Tibial nerve (tissue), 4 donors: Measurements from ENCODE around the gene JPH4. TPM values are rescaled to one million over a fixed set of nuclear protein-coding genes. Genes with fewer than 3 reads are reported as not detected.

Experiments used
- DNase-seq, 2 donors: peaks; one replicate each; pipeline ENCODE4 v3.0.0-alpha.2; 2019; ENCODE audit warnings: low spot score in 2 of 2
- H3K27ac ChIP-seq, 4 donors: fragments of 200-600 bp; sonication (generic) in 3 of 4; one replicate each; pipeline ENCODE4 v1.5.1; 2017 to 2019; ENCODE audit warnings: mild to moderate bottlenecking in 1 of 4
- H3K27me3 ChIP-seq, 2 donors: fragments of 200-600 bp; sonication (generic) in 1 of 2; one replicate each; pipeline versions ENCODE4 v1.5.1 to v1.6.0; 2017 to 2019
- H3K36me3 ChIP-seq, 3 donors: fragments of 200-600 bp; sonication (generic); one replicate each; pipeline ENCODE4 v1.5.1; 2018 to 2019
- H3K4me1 ChIP-seq, 4 donors: fragments of 200-600 bp; sonication (generic) in 3 of 4; one replicate each; pipeline ENCODE4 v1.5.1; 2017 to 2019
- H3K4me3 ChIP-seq, 4 donors: fragments of 200-600 bp; sonication (generic) in 3 of 4; one replicate each; pipeline ENCODE4 v1.5.1; 2017 to 2019; ENCODE audit warnings: mild to moderate bottlenecking in 1 of 4, moderate library complexity in 1 of 4
- H3K9me3 ChIP-seq, 4 donors: fragments of 200-600 bp; sonication (generic) in 3 of 4; one replicate each; pipeline ENCODE4 v1.5.1; 2017 to 2019
- EP300 ChIP-seq, 2 donors: sonication (generic); formaldehyde crosslinking; IDR thresholded peaks; one replicate each; pipeline ENCODE4 v1.6.1; 2017; ENCODE audit warnings: antibody characterized with exemption in 2 of 2, mild to moderate bottlenecking in 1 of 2
- POLR2A ChIP-seq, 2 donors: fragments of 450-650 bp; IDR thresholded peaks; one replicate each; pipeline ENCODE4 v1.6.1; 2017; ENCODE audit warnings: antibody characterized with exemption in 2 of 2, mild to moderate bottlenecking in 2 of 2, moderate library complexity in 2 of 2
- WGBS, 2 donors: methylation state at CpG; one replicate each; pipeline ENCODE4 v1.1.5; 2018; 5-methylcytosine and 5-hydroxymethylcytosine counted together
- total RNA-seq, 4 donors: library from RNA; depleted of rRNA; stranded (reverse); fragments of >200 nt; gene quantifications; one replicate each; pipeline ENCODE4 v1.1.0, GENCODE V29; 2016
- TF ChIP-seq, protein P1 (sequence below), 5 experiments: fragments of 200-600 bp in 3 of 5; fragments of 450-650 bp in 2 of 5; sonication (generic) in 3 of 5; IDR thresholded peaks; one replicate each; pipeline ENCODE4 v1.5.1; 2016 to 2019; ENCODE audit warnings: antibody characterized with exemption in 5 of 5, mild to moderate bottlenecking in 3 of 5, moderate library complexity in 2 of 5

JPH4 gene
- total RNA-seq, 4 donors from 2014 or later: 1.2 to 2.9 (median 2.2) TPM

- H3K27ac ChIP-seq: no peak overlapping the region
- 75 to 85% methylated on average over 4 of the region's 4 CpGs for WGBS, 2 donors
- no peak overlapping the region for H3K4me3 ChIP-seq
- H3K4me1 ChIP-seq: no peaks in the 10 kb centered on the region
- H3K36me3 ChIP-seq: no peaks in the 10 kb centered on the region
- H3K9me3 ChIP-seq: peaks cover 0 to 14% (median 0%) of the 10 kb centered on the region in 4 donors
- no peak for DNase-seq
- TF ChIP-seq, protein P1, sequence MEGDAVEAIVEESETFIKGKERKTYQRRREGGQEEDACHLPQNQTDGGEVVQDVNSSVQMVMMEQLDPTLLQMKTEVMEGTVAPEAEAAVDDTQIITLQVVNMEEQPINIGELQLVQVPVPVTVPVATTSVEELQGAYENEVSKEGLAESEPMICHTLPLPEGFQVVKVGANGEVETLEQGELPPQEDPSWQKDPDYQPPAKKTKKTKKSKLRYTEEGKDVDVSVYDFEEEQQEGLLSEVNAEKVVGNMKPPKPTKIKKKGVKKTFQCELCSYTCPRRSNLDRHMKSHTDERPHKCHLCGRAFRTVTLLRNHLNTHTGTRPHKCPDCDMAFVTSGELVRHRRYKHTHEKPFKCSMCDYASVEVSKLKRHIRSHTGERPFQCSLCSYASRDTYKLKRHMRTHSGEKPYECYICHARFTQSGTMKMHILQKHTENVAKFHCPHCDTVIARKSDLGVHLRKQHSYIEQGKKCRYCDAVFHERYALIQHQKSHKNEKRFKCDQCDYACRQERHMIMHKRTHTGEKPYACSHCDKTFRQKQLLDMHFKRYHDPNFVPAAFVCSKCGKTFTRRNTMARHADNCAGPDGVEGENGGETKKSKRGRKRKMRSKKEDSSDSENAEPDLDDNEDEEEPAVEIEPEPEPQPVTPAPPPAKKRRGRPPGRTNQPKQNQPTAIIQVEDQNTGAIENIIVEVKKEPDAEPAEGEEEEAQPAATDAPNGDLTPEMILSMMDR (IDR thresholded peaks at IDR 0.05): no peak
- no peak for TF ChIP-seq EP300 (IDR thresholded peaks at IDR 0.05)
- no peak for TF ChIP-seq POLR2A (IDR thresholded peaks at IDR 0.05)
- H3K27me3 ChIP-seq: no peaks in the 10 kb centered on the region
Measured at GRCh38 chr14:23622990-23623389, 44.4 kb upstream of the JPH4 start.

GRCh38 chr14:23621932-23622730 lies 43.5 kb upstream of the JPH4 start:
- H3K9me3 ChIP-seq: peaks cover 0 to 14% (median 0%) of the 10 kb centered on the region in 4 donors
- H3K36me3 ChIP-seq: no peaks in the 10 kb centered on the region
- H3K27me3 ChIP-seq: no peaks in the 10 kb centered on the region
- H3K27ac ChIP-seq: no peak overlapping the region
- no peaks in the 10 kb centered on the region for H3K4me1 ChIP-seq
- 78 to 79% methylated on average over 4 of the region's 4 CpGs for WGBS, 2 donors
- TF ChIP-seq EP300 (IDR thresholded peaks at IDR 0.05) (no peak), POLR2A (IDR thresholded peaks at IDR 0.05) (no peak)
- TF ChIP-seq, protein P1 (IDR thresholded peaks at IDR 0.05): no peak
- DNase-seq: no peak
- H3K4me3 ChIP-seq: no peak overlapping the region

DNA sequence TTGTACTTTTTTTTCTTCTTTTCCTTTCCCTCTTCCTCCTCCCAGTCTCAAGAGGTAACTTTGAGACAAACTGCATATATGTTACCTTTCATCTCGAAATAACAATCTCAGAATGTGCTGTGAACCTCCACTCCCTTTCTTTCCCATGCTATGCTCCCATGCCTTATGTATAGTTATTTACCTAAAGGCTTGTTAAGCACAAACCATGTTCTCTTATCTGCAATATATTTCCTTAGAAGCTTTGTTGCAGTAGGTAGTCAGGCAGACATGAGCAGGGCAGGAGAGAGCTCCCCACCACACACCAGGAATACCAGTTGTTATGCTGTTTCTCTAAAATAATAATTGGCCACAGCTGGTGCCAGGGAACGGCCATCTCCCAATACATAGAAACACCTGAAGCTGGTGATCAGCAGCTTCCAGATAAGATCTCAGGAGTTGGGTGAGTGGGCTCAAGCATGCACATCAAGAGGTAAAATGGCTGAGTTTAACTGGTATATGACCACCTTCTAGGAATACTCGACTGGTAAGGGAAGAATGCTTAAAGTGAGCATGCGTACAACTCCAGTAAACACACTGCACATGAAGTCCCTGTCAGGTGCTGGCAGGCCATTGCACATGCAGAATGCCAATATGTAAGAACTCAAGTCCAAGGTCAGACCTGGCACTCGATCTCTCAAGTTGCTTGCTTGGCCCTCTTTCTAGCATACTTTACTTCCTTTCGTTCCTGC lies 42.8 kb upstream of the JPH4 start:
- peaks cover 0 to 14% (median 0%) of the 10 kb centered on the region in 4 donors for H3K9me3 ChIP-seq
- 57 to 69% methylated on average over 6 of the region's 6 CpGs for WGBS, 2 donors
- no peak for DNase-seq
- TF ChIP-seq EP300 (IDR thresholded peaks at IDR 0.05) (no peak), POLR2A (IDR thresholded peaks at IDR 0.05) (no peak)
- TF ChIP-seq, protein P1 (IDR thresholded peaks at IDR 0.05): no peak
- no peak overlapping the region for H3K27ac ChIP-seq
- H3K27me3 ChIP-seq: no peaks in the 10 kb centered on the region
- H3K36me3 ChIP-seq: no peaks in the 10 kb centered on the region
- no peak overlapping the region for H3K4me3 ChIP-seq
- H3K4me1 ChIP-seq: no peaks in the 10 kb centered on the region

DNA sequence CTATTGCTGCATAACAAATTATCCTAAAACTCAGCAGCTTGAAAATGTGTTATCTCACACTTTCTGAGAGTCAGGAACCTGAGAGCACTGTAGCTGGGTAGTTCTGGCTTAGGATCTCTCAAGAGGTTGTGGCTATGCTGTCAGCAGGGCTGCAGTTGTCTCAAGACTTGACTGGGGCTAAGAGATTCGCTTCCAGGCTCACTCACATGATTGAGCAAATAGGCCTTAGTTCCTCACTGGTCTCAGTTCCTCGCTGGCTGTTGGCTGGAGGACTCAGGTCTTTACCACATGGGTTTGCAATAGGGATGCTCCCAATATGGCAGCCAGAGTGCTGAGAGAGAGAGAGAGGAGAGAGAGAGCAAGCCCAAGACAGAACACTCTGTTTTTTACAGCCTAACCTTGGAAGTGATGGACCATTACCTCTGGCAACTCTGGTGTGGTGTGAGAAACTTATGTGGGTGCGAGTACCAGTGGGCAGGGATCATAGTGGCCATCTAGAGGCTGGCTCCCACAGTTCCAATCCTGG lies 41.6 kb upstream of the JPH4 start:
- Histone ChIP-seq H3K36me3 (no peaks in the 10 kb centered on the region), H3K9me3 (peaks cover 0 to 14% (median 0%) of the 10 kb centered on the region in 4 donors), H3K4me3 (no peak overlapping the region), H3K4me1 (no peaks in the 10 kb centered on the region), H3K27ac (no peak overlapping the region), H3K27me3 (no peaks in the 10 kb centered on the region)
- TF ChIP-seq POLR2A (IDR thresholded peaks at IDR 0.05) (no peak), EP300 (IDR thresholded peaks at IDR 0.05) (no peak)
- TF ChIP-seq, protein P1 (IDR thresholded peaks at IDR 0.05): no peak
- no peak for DNase-seq
- WGBS, 2 donors: 51 to 63% methylated on average over 2 to 3 of the region's 3 CpGs
